GM23248 (cell line): ENCODE measurements around the gene TMEM132C. TPM values are rescaled to one million over a fixed set of nuclear protein-coding genes. Genes with fewer than 3 reads are reported as not detected.

ENCODE experiments used
- DNase-seq: peaks from one replicate; pipeline ENCODE4 v3.0.0-alpha.2; 2015
- H2AFZ ChIP-seq: fragments of 200-600 bp; sonication (generic); 2 replicates; pipeline ENCODE4 v1.6.1; 2016; ENCODE audit warnings: antibody characterized with exemption
- H3F3A ChIP-seq: fragments of 200-600 bp; sonication (generic); 2 replicates; pipeline ENCODE4 v1.6.1; 2016; ENCODE audit warnings: mild to moderate bottlenecking, antibody characterized with exemption, mixed run types; ENCODE audit not compliant: insufficient read depth
- H3K27ac ChIP-seq: fragments of 200-600 bp; sonication (generic); 2 replicates; pipeline ENCODE4 v1.5.1; 2016; ENCODE audit warnings: mild to moderate bottlenecking
- H3K27me3 ChIP-seq: fragments of 200-600 bp; sonication (generic); replicated peaks from 2 replicates; pipeline ENCODE4 v1.6.1; 2016; ENCODE audit warnings: mild to moderate bottlenecking; ENCODE audit not compliant: insufficient read depth
- H3K36me3 ChIP-seq: fragments of 200-600 bp; sonication (generic); 2 replicates; pipeline ENCODE4 v1.6.1; 2016; ENCODE audit warnings: low read depth, mild to moderate bottlenecking
- H3K4me1 ChIP-seq: fragments of 200-600 bp; sonication (generic); 2 replicates; pipeline ENCODE4 v1.6.1; 2016; ENCODE audit warnings: mild to moderate bottlenecking; ENCODE audit not compliant: insufficient read depth
- H3K4me2 ChIP-seq: fragments of 200-600 bp; sonication (generic); one replicate; pipeline ENCODE4 v1.6.1; 2016; ENCODE audit warnings: mild to moderate bottlenecking; ENCODE audit not compliant: unreplicated experiment
- H3K4me3 ChIP-seq: fragments of 200-600 bp; sonication (generic); 2 replicates; pipeline ENCODE4 v1.5.1; 2016; ENCODE audit warnings: mild to moderate bottlenecking
- H3K79me2 ChIP-seq: fragments of 200-600 bp; sonication (generic); 2 replicates; pipeline ENCODE4 v1.6.1; 2016; ENCODE audit warnings: mild to moderate bottlenecking; ENCODE audit not compliant: insufficient read depth
- H3K9ac ChIP-seq: fragments of 200-600 bp; sonication (generic); 2 replicates; pipeline ENCODE4 v1.6.1; 2016; ENCODE audit warnings: mild to moderate bottlenecking
- H3K9me2 ChIP-seq: fragments of 200-600 bp; sonication (generic); 2 replicates; pipeline ENCODE4 v1.6.1; 2016; ENCODE audit warnings: mixed run types, mild to moderate bottlenecking, moderate library complexity; ENCODE audit not compliant: insufficient read depth
- H3K9me3 ChIP-seq: fragments of 200-600 bp; sonication (generic); one replicate; pipeline ENCODE4 v1.6.1; 2017; ENCODE audit warnings: low read depth
- H4K20me1 ChIP-seq: fragments of 200-600 bp; sonication (generic); 2 replicates; pipeline ENCODE4 v1.6.0; 2016; ENCODE audit not compliant: insufficient read depth
- EZH2 ChIP-seq: fragments of 200-600 bp; sonication (generic); IDR thresholded peaks from 2 replicates; pipeline ENCODE4 v1.6.1; 2018; ENCODE audit warnings: antibody characterized with exemption, mild to moderate bottlenecking; ENCODE audit not compliant: insufficient read depth, poor library complexity, severe bottlenecking
- EZH2phosphoT487 ChIP-seq: fragments of 200-600 bp; sonication (generic); IDR thresholded peaks from 2 replicates; pipeline ENCODE4 v1.6.1; 2018; ENCODE audit warnings: antibody characterized with exemption, moderate library complexity, mild to moderate bottlenecking, low read depth; ENCODE audit not compliant: insufficient read depth
- WGBS, 2 experiments: methylation state at CpG; one replicate each; pipeline ENCODE4 v1.1.6; 2015 to 2017; ENCODE audit warnings: low lambda C conversion rate in 2 of 2, low coverage in 1 of 2; ENCODE audit errors: missing lambda C conversion rate in 2 of 2; 5-methylcytosine and 5-hydroxymethylcytosine counted together
- in situ Hi-C: fragments of 300-500 bp; cut with MboI; formaldehyde crosslinking; loops from 2 replicates; pipeline ENCODE4 v1.15.0; 2020
- polyA plus RNA-seq: library from polyadenylated mRNA; unstranded; fragments of >200 nt; fragmentation: Nextera tagmentation; extraction: Ambion mirVana; gene quantifications from 2 replicates; pipeline ENCODE4 v1.2.1, GENCODE V29; 2016
- total RNA-seq: library from RNA; depleted of rRNA; stranded (reverse); fragments of >200 nt; shearing (Covaris generic); gene quantifications from 2 replicates; pipeline ENCODE4 v1.2.3, GENCODE V29; 2014

The TMEM132C gene
- total and polyA plus RNA-seq, 2 experiments from 2014 or later: not detected

DNA sequence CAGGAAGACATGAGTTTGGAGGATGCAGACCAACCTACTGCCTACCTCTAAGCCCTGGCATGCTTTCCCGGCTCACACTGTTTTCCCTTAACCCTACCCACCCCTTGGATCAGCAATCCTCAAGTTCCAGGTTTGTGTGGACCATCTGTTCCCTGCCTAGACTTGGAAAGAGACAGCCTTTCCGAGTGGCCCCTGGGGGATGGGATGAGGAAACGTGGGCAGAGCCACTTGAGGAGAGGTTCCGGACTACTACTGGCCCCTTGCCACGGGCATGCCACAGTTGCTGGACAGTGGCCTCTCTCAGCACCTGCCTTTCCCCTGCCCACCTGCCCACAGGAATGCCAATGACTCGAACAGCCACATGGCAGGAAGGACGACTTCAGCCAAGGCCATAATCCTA lies 420.9 kb downstream of the TMEM132C start:
- Histone ChIP-seq H4K20me1 (no peaks in the 10 kb centered on the region), H3K4me1 (no peaks in the 10 kb centered on the region), H3K9ac (no peak overlapping the region), H2AFZ (no peak overlapping the region), H3K9me3 (no peaks in the 10 kb centered on the region), H3K9me2 (no peaks in the 10 kb centered on the region), H3K4me3 (no peak overlapping the region), H3F3A (no peaks in the 10 kb centered on the region), H3K79me2 (no peaks in the 10 kb centered on the region), H3K36me3 (no peaks in the 10 kb centered on the region), H3K27me3 (no peaks in the 10 kb centered on the region), H3K4me2 (no peak overlapping the region), H3K27ac (no peak overlapping the region)
- WGBS, 2 experiments: 16 to 24% methylated on average over 7 of the region's 7 CpGs
- no peak for TF ChIP-seq EZH2
- DNase-seq: no peak
- in situ Hi-C loops: no loop called here

DNA sequence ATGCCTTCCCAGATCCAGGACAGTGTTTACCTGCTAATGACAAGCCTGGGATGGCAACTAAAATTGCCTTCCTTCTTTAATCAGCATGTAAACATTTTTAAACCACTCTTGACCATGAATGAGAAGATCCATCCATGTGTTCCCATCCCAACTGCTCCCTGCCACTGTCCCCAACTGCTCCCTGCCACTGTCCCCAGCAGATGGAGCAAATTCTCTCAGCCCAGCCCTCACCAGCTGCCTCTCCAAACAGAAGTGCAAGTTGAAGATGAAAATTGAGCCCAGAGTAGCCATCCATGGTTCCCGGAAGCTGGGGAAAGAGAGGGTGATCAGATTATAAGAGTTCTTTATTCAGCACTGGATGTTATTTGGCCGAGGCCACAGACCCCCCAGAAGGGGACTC lies 423.7 kb downstream of the TMEM132C start:
- no peaks in the 10 kb centered on the region for H3K27me3 ChIP-seq
- H3K4me2 ChIP-seq: no peak overlapping the region
- H2AFZ ChIP-seq: no peak overlapping the region
- H3K9me2 ChIP-seq: no peaks in the 10 kb centered on the region
- no peaks in the 10 kb centered on the region for H3K79me2 ChIP-seq
- H3F3A ChIP-seq: no peaks in the 10 kb centered on the region
- H3K4me1 ChIP-seq: no peaks in the 10 kb centered on the region
- no peaks in the 10 kb centered on the region for H3K36me3 ChIP-seq
- in situ Hi-C loops: no loop called here
- TF ChIP-seq EZH2phosphoT487 (no peak), EZH2 (no peak)
- H3K27ac ChIP-seq: no peak overlapping the region
- WGBS, 2 experiments: 27 to 32% methylated on average over 2 of the region's 2 CpGs
- no peak overlapping the region for H3K4me3 ChIP-seq
- no peak overlapping the region for H3K9ac ChIP-seq
- no peak for DNase-seq
- H3K9me3 ChIP-seq: no peaks in the 10 kb centered on the region
- H4K20me1 ChIP-seq: no peaks in the 10 kb centered on the region

DNA sequence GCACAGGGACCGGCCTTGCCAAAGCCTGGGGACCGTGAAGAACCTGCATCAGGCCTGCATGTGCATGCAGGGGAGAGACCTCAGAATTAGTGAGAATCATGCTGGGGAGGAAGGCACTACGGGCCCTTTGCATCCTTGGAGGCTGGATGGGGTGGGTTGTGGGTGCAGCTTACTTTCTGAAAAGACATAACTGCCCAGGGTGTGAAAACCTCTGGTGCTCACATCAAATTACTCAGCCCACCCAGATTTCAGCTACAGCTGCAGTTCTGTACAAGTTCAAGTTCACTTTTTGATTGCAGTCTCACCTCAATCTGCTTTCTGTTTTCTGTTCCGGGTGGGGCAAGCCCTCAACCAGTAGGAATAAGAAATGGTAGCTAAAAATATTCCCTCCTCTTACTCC lies 426.1 kb downstream of the TMEM132C start:
- Histone ChIP-seq H3K36me3 (no peaks in the 10 kb centered on the region), H3F3A (no peaks in the 10 kb centered on the region), H3K4me2 (no peak overlapping the region), H3K9me2 (no peaks in the 10 kb centered on the region), H3K9me3 (no peaks in the 10 kb centered on the region), H3K9ac (no peak overlapping the region), H3K79me2 (no peaks in the 10 kb centered on the region), H4K20me1 (no peaks in the 10 kb centered on the region), H2AFZ (no peak overlapping the region), H3K4me3 (no peak overlapping the region), H3K4me1 (no peaks in the 10 kb centered on the region), H3K27ac (no peak overlapping the region), H3K27me3 (no peaks in the 10 kb centered on the region)
- DNase-seq: no peak
- no peak for TF ChIP-seq EZH2phosphoT487
- no peak for TF ChIP-seq EZH2
- 21 to 25% methylated on average over 4 of the region's 4 CpGs for whole genome bisulfite sequencing, 2 experiments
- in situ Hi-C loops: no loop called here

DNA sequence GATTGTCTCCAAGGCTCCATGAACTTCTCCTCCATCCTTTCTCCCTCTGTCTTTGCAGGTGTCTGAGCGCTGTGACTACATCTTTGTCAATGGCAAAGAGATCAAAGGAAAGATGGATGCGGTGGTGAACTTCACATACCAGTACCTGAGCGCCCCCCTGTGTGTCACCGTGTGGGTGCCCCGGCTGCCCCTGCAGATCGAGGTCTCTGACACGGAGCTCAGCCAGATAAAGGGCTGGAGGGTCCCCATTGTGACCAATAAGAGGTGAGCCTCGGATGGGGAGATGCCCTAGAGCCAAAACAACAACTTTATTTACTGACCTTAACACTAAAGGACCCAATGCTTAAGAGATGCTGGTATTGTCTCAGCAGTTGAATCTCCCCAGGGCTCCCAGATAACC lies 426.8 kb downstream of the TMEM132C start:
- Histone ChIP-seq H3K9me2 (no peaks in the 10 kb centered on the region), H3K4me3 (no peak overlapping the region), H3F3A (no peaks in the 10 kb centered on the region), H4K20me1 (no peaks in the 10 kb centered on the region), H3K4me2 (no peak overlapping the region), H3K79me2 (no peaks in the 10 kb centered on the region), H3K4me1 (no peaks in the 10 kb centered on the region), H2AFZ (no peak overlapping the region), H3K9me3 (no peaks in the 10 kb centered on the region), H3K9ac (no peak overlapping the region), H3K27me3 (no peaks in the 10 kb centered on the region), H3K27ac (no peak overlapping the region), H3K36me3 (no peaks in the 10 kb centered on the region)
- in situ Hi-C loops: no loop called here
- no peak for TF ChIP-seq EZH2
- no peak for TF ChIP-seq EZH2phosphoT487
- 25 to 30% methylated on average over 8 of the region's 8 CpGs for WGBS, 2 experiments
- DNase-seq: no peak

DNA sequence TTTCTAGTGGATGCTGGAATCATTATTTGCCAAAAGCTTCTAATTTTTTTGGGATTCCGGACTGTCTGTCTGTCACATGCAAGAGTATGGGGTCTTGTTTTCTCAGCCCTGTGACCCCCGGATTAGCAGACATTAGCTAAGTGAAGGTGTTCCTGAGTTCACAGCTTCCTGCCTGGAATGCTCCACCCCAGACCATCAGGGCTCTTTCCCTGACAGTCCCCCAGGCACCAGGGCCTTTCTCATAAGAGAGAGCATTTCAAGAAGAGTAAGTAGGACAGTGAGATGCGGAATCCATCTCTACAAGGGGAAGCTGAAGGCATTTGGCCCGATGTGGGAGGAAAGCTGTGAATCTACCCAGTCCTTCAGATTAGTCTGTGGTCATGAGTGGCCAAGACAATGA lies 427.5 kb downstream of the TMEM132C start:
- Histone ChIP-seq H3K9me3 (no peaks in the 10 kb centered on the region), H3K4me2 (no peak overlapping the region), H3K36me3 (no peaks in the 10 kb centered on the region), H2AFZ (no peak overlapping the region), H3F3A (no peaks in the 10 kb centered on the region), H3K79me2 (no peaks in the 10 kb centered on the region), H4K20me1 (no peaks in the 10 kb centered on the region), H3K27me3 (no peaks in the 10 kb centered on the region), H3K4me1 (no peaks in the 10 kb centered on the region), H3K9ac (no peak overlapping the region), H3K4me3 (no peak overlapping the region), H3K27ac (no peak overlapping the region), H3K9me2 (no peaks in the 10 kb centered on the region)
- 24 to 30% methylated on average over 4 of the region's 4 CpGs for WGBS, 2 experiments
- in situ Hi-C loops: no loop called here
- no peak for TF ChIP-seq EZH2
- no peak for TF ChIP-seq EZH2phosphoT487
- DNase-seq: no peak
